GM21381 (cell line): Measurements from ENCODE around the gene NUFIP2.
"Not testable (repeated sequence)": the region's sequence is repeated elsewhere in the genome, so short reads cannot be mapped to it uniquely, and the experiment has no call there.

Experiments
- ATAC-seq: cut with Tn5 transposase; IDR thresholded peaks from one replicate; pipeline ENCODE4 v1.9.1; 2021; ENCODE audit warnings: mild to moderate bottlenecking, moderate library complexity; ENCODE audit not compliant: unreplicated experiment

Gene NUFIP2

DNA sequence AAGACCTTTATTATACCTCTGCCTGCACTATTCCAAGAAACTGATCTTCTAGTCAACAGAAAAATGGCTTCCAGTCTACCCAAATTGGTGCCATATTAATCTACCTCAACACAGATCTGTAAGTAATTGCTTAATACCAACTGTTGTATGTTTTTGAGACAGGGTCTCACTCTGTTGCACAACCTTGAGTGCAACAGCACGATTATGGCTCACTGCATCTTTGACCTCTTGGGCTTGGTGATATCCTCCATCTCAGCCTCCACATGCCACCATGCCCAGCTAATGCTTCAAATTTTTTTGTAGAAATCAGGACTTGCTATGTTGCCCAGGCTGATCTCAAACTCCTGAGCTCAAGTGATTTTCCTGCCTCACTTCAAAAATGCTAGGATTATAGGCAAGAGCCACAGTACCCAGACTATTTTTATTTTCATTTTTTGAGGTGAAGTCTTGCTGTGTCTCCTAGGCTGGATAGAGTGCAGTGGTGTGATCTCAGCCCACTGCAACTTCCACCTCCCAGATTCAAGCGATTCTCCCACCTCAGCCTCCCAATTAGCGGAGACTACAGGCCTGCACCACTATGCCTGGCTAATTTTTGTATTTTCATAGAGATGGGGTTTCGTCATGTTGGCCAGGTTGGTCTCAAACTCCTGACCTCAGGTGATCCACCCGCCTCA is 14.4 kb downstream of the NUFIP2 start:
- no peak for ATAC-seq

DNA sequence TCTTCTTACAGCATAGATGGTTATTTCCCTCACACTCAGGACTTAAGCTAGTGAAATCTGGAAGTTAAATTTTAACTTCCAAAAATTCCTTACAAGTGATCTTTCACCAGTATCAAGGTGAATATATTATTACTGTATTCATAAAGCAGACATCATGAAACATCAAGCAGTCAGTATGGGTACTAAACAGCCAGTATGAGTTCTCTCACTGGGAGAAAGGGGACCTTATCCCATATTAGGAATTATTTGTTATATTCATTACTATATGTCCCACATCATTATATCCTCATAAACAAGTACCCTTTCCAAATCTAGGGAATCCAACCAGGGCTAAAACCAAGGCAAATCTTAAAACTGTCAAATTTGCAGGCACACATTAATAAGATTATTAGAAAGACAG is 15.3 kb downstream of the NUFIP2 start:
- ATAC-seq, result no peak

DNA sequence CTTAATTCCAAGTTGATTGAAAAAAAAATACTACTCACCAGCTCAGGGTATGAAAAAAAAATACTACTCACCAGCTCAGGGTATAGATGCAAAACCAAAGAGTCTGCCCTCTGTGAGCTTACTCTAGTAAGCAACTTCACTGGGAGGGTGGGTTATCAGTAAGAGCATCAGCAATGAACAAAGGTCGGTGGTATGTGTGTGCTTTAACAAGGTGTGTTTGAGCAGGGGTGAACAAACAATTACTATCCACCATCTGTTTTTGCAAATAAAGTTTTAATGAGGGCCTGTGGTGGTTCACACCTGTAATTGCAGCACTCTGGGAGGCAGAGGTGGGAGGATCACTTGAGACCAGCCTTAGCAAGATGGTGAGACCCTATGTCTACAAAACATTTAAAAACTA is 20.0 kb downstream of the NUFIP2 start:
- ATAC-seq, result no peak

DNA sequence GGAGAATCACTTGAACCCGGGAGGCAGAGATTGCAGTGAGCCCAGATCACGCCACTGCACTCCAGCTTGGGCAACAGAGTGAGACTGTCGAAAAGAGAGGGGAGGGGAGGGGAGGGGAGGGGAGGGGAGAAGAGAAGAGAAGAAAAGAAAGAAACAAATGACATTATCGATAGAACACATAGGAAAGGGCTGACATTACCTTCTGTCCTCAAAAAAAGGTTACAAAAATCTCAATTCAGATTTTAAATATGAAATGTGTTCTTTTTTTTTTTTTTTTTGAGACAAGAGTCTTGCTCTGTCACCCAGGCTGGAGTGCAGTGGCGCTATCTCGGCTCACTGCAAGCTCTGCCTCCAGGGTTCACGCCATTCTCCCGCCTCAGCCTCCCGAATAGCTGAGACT is 22.0 kb downstream of the NUFIP2 start:
- ATAC-seq, result not testable (repeated sequence)

DNA sequence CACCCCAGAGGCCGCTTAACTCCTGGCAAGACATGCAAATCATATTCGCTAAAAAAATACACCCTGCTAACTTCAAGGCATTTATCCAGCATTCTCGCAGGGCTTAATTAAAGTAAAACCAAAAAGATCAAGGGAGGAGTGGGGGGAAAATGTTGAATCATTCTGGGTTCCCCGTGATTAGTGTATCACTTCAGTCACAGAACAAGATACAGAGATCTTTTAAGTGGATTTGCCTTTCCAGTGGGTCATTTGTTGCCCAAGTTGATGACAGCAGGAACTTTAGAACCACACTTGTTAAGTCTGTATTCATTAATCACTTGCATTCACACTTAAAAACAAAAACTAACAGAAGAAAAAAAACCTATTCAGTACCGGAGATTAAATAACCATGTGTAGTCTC is 30.0 kb downstream of the NUFIP2 start:
- ATAC-seq, result no peak

DNA sequence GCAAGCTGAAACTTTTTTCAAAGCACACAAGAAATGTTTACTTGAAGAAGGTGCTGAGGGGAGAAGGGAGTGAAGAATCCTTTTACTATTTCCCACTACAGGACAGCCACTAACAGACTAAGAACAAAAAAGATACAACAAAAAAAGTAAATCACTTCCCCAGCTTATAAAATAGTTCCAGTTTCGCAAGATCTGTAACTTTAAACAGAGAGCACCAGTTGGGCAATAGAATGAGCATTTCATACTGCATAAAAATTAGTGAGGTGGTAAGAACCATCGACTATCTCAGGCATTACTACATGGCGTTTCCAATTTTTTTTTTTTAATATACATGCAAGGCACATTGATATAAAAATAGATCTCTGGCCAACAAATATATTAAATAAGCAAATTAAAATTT is 36.2 kb downstream of the NUFIP2 start:
- ATAC-seq, result no peak

DNA sequence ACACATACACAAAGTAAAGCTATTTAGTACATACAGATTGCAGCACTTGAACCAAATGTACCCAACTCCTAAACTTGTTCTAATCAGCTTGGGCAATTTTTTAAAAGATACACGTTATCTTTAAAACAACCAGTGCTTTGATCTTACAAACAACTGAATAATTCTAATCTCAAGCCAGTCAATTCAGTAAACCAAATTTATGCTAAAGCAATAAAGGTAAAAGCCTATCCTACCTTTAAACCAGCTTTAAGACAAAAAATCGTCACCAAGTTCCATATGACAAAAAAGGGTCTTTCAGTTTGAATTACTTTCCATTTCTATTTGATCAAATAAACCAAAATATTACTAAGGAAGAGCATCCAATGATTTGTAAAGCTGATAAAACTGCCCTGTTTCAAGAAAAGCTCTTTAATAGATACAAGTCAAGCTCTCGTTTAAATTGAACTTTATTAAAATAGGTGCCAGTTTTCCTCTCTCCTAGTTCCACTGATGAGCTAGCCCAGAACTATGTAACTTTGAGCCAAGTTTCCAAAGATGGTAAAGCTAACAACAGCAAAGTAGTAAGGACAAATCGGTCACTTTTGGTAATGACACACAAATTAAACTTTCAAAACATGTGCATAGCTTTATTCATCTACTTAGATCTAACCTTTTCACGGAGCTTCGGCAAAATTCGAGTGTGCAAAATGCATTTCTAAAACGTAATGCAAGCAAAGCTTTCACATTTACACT is 37.0 kb downstream of the NUFIP2 start:
- ATAC-seq, result no peak

DNA sequence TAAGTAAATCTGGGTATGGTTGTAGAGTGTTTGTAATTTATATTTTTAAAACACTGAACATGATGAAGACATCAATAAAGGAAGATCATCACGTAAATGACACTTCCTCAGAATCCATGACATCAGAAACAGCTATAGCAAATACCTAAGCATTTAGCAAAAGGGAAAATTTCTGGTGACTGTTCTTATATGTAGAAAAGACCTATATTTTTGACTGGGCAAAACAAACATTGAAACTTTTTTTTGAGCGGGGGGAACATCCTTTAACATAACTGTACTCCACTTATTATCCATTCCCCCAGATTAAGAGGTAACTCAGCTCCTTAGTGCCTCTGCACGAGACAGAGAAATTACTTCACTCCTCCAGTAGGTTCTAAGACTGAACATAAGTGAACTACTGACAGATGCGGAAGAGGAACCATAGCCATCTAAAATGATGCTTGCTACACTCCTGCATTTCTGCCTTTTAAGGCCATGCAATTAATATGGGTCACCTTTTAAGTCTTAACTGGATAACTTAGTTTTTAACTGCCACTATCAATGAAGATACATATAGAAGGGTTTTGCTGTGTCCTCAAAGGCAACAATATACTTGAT is 37.9 kb downstream of the NUFIP2 start:
- no peak for ATAC-seq

DNA sequence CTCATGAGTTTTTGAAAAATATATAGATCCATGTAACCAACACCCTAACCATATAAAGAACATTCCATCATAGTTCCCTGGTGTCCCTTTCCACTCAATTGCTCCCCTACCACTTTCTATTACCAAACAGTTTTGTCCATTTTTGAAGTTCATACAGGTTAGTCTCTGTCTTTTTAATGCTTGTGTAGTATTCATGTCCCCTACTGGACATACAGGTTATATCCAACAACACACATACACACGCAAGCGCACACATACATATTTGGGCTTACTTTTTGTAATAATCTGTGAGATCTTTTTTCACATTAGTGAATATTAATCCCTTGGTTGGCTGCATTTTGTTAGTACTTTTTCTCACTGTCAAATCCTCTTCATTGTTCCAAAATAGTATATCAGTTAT is 40.9 kb downstream of the NUFIP2 start:
- no peak for ATAC-seq

DNA sequence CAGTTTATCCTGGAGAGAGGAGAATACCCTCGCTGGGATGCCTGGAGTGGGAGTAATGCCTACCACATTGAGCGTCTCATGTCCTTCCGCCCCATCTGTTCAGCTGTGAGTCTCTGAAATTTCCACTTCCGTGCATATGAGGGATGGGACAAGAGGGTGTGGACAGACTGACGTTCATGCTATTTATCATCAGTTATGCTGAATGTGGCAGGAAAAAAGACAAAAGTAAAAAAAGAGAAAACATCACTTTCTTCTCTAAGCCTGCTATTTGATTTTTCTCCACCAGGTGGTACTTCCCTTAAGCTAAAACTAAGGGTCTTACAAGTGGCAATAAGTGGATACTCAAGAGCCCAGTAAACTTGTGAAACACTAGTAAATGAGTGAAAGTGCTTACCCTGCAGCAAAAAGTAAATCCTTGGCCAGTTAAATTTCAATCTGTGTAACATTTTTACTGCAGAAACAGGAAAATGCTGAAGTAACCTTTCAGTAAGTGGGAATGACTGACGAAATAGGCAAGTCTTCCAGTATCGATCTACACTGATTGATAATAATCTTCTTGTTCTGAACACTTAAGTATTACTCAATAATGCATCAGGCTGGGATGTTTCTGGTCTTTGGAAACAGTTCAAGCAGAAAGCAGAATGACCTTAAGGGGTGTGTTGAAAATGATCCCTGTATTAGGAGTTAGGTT is 41.7 kb downstream of the NUFIP2 start:
- no peak for ATAC-seq

DNA sequence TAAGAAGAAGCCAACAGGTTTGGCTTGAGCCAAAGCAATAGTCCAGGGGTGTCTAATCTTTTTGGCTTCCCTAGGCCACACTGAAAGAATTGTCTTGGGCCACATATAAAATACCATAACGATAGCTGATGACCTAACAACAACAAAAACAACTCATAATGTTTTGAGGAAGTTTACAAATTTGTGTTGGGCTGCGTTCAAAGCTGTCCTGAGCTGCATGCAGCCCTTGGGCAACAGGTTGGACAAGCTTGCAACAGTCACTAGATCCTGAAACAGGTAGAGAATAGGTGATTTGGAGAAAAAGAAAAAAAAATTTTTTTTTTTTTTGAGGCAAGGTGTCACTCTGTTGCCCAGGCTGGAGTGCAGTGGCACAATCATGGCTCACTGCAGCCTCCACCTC is 42.8 kb downstream of the NUFIP2 start:
- no peak for ATAC-seq

DNA sequence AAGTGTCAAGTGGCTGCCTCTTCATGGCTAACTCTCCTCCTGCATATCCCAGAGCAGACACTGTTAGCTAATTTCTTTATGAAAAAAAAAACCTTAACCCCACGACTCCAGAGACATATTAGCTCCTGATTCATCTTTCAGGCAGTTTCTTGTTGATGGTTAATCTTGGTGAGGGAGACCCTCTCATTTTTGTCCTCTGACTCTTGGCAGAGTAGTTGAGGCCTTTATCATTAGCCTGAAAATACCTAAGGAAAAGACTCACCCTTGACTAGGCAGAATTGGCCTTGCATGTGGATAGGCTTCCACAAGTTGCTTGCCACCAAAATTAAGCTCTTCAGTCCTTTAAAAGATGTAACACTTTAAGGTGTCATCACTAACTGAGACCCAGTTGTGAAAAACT is 43.3 kb downstream of the NUFIP2 start:
- ATAC-seq, result no peak

DNA sequence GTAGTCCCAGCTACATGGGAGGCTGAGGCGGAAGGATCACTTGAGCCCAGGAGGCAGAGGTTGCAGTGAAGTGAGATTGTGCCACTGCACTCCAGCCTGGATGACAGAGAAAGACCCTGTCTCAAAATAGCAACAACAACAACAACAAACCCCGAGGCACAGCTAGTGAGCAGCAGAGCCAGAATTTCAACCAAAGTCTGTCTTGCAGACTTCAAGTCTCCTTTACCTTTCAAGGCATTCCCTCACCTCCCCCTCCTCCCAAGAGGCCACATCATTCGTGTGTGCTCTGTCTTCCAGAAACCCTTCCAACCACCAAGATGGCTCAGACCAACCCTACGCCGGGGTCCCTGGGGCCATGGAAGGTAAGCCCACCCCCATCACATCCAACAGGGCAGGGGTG is 45.1 kb downstream of the NUFIP2 start:
- ATAC-seq, result no peak

DNA sequence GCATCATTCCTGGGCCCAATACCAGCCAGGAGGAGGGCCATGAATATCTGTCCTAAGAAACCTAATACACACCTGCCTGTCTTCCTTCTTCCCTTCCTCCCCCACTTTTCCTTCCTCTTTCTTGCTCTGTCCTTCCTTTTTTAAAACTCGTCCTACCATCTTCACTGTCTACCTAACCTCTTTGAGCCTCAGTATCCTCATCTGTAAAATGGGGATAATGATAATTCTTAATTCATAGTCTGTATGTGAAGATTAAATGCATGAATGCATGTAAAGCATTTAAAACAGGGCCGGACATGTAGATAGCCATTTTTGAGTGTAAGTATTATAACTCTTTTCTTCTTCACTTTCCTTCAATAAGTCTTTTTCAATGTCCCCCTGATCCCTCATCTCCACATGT is 46.7 kb downstream of the NUFIP2 start:
- no peak for ATAC-seq

DNA sequence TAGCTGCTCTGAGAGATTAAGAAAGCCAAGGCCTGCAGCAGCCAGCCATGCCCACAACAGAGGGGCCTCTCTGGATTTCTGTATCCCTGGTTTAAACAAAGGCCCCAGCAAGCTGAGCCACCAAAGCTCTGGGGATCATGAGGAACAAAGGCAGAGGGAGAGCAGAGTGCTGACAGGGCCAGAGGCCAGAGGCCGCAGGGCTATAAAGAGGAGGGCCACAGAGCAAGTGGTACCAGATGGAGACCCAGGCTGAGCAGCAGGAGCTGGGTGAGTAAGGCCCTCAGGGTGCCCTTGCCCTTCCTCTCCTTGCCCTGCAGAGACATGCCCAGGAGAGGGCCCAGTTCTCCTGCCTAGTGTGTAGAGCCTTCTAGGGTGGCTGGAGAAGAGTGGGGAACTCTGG is 47.3 kb downstream of the NUFIP2 start, which contains the start of gene CRYBA1:
TSS of gene CRYBA1 (plus strand) at position 232 of the 400 bp plus-strand sequence. CDS start at position 237, 5 bp downstream.
- no peak for ATAC-seq

DNA sequence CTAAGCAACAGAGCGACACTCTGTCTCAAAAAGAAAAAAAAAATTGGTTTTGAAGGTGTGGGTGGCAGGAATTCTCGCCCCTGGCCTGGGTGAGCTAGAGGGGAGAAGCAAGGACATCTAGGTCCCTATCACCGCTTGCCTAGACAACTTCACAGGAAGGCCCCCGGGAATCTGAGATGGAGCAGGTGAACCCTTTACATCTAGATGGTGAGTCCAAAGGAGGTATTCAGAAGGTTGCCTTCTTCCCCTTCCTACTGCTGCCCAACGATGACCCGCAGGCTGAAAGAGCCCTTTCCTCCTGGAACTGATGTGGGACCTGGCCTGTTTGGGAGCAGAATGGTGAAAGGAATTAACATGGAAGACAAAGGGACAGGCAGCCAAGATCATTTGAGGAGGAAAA is 48.5 kb downstream of the NUFIP2 start:
- no peak for ATAC-seq

DNA sequence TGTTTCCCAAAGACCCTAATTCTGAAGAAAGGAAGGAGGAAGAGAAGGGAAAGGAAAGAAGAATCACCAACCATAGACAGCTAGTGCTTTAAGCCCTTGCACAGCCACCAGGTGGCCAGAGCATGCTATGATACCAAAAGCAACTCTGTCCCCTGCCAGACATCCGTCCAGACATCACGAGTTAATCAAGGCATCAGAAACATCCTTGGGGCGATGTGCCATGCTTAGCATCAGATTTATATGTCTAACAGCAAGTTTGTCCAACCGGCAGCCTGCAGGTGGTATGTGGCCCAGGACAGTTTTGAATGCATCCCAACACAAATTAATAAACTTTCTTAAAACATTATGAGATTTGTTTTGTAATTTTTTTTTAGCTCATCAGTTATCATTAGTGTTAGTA is 50.2 kb downstream of the NUFIP2 start:
- ATAC-seq, result no peak

DNA sequence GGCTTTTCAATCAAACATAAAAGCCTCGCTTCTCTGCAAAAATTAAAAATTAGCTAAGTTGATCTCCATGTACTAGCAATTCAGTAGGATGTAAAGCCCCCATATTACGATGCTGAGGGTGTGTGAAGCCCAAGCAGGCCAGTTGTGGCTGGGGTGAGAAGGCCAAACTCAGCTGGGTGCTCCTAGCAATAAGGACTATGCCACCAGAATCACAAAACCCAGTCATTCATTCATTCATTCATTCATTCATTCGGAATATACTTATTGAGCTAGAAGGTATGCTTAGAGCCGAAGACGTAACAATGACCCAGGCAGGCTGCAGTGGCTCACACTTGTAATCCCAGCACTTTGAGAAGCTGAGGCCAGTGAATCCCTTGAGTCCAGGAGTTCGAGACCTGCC is 51.2 kb downstream of the NUFIP2 start:
- no peak for ATAC-seq

DNA sequence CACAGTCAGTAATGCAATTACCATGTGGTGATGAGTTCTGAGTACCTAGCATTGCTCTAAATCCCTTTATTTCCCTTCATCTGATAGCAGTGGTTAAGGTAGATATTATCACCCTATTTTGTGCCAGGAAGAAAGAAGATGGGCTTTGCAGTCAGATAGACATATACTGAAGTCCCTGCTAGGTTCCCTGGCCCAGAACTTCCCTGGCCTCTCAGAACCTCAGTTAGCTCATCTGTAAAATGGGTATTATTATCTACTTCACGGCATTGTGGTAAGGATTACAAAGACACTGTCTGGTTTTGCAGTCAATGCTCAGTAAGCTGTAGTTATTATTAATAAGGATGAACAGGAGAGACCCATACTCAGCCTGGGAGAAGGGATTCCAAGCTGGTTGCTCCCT is 51.9 kb downstream of the NUFIP2 start:
- no peak for ATAC-seq

DNA sequence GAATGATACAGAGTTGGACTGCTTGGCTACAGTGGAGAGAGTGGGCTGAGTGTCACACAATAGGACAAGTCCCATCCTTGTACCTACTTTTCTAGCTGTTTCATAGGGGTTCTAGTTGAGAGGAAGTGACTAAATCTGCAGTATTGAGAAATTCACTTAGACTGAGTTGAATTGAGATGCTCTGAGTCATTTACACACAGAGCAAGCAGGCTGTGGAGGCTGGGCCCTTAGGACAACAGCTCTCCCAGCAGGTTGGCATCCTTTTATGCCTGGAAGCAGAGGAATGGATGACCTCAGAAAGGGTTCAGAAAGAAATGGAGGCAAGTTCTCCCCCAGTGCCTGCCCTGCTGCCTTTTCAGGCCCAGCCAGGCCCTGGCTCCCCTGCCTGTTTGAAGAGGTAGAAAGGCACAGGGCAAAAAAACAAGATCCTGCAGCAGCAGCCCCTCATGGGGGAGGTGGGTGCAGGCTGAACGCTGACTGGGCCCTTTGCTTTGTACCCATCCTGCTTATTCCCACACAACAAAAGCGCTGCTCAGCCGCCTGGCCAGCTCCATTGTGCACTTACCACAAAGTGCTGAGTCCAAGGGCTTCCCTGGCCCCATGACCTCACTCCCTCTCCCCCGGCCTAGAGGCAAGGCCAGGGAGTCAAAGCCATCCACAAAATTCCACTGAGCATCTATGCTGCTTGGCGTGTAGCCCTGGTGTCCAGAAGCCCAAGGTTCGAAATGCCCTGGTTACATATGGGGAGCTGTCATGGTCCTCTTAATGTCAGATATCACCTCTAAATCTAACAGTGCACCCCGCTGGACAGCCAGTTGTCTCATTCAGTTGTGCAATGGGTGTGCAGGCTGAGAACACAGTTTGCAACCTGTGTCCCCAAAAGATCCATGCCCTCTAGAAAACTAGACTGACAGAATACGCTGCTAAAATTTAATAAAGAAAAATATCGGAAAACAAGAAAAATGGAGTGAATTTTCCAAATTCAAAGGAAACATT is 52.7 kb downstream of the NUFIP2 start:
- ATAC-seq, result no peak
